Subcutaneous adipose tissue (tissue), 4 donors: Measurements from ENCODE around the gene OR2K2. TPM values are rescaled to one million over a fixed set of nuclear protein-coding genes. Genes with fewer than 3 reads are reported as not detected.

Experiments
- CTCF ChIP-seq: fragments of 450-650 bp; IDR thresholded peaks from one replicate; pipeline ENCODE4 v1.5.1; 2016; ENCODE audit warnings: low read depth, mild to moderate bottlenecking, control low read depth, antibody characterized with exemption, moderate library complexity
- total RNA-seq, 4 donors: library from RNA; depleted of rRNA; stranded (reverse); fragments of >200 nt; gene quantifications; one replicate each; pipeline ENCODE4 v1.1.0, GENCODE V29; 2016

The OR2K2 gene
- total RNA-seq, 4 donors from 2014 or later, result not detected

- TF ChIP-seq CTCF, result no peak
Measured at GRCh38 chr9:111294691-111295451, 35.2 kb downstream of the OR2K2 start.

- no peak for TF ChIP-seq CTCF
Measured at GRCh38 chr9:111287127-111287526, 42.9 kb downstream of the OR2K2 start.

GRCh38 chr9:111284703-111285102, 45.3 kb downstream of the OR2K2 start:
- no peak for TF ChIP-seq CTCF

- no peak for TF ChIP-seq CTCF
Measured at GRCh38 chr9:111282845-111283244, 47.2 kb downstream of the OR2K2 start.

Other genes with a start within 250 kb of the OR2K2 start
- gene ECPAS, start 154.2 kb upstream of the OR2K2 start, total RNA-seq, result 100 to 1,000 TPM in 3 of 4 donors, 10 to 100 TPM in 1; 92.8 to 152 (median 147) TPM
- gene ZNF483, start 195.0 kb upstream of the OR2K2 start, total RNA-seq, result 1 to 10 TPM; 1.6 to 5.1 (median 3.7) TPM